LNCAP (cell line): ENCODE data around the gene PTCD1.

ENCODE experiments used
- TF ChIP-seq, protein P1 (sequence below): fragments of 450-650 bp; IDR thresholded peaks from 2 replicates; pipeline ENCODE4 v1.5.1; 2017; ENCODE audit warnings: mild to moderate bottlenecking

PTCD1 gene

GRCh38 chr7:99469381-99470065, 30.9 kb upstream of the PTCD1 start:
- TF ChIP-seq, protein P1, sequence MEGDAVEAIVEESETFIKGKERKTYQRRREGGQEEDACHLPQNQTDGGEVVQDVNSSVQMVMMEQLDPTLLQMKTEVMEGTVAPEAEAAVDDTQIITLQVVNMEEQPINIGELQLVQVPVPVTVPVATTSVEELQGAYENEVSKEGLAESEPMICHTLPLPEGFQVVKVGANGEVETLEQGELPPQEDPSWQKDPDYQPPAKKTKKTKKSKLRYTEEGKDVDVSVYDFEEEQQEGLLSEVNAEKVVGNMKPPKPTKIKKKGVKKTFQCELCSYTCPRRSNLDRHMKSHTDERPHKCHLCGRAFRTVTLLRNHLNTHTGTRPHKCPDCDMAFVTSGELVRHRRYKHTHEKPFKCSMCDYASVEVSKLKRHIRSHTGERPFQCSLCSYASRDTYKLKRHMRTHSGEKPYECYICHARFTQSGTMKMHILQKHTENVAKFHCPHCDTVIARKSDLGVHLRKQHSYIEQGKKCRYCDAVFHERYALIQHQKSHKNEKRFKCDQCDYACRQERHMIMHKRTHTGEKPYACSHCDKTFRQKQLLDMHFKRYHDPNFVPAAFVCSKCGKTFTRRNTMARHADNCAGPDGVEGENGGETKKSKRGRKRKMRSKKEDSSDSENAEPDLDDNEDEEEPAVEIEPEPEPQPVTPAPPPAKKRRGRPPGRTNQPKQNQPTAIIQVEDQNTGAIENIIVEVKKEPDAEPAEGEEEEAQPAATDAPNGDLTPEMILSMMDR = no peak

- TF ChIP-seq, protein P1 = no peak
Observed at GRCh38 chr7:99468336-99468918, 29.8 kb upstream of the PTCD1 start.

- TF ChIP-seq, protein P1 = no peak
Observed at GRCh38 chr7:99465421-99465768, 26.8 kb upstream of the PTCD1 start.

DNA sequence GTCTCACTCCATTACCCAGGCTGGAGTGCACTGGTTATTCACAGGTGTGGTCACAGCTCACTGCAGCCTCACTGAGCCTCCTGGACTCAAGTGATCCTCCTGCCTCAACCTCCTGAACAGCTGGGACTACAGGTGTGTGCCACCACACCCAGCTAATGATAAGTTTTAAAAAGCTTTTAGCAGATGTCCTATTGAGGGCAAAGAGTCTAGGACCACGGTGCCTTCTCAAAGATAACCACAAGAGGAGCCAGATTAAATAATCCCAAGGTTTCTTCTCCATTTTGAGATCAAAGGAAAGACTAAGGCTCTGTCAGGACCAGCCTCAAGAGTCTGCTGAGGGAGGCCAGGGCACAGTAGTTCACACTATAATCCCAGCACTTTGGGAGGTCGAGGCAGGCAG, 22.6 kb upstream of the PTCD1 start:
- TF ChIP-seq, protein P1 = no peak

DNA sequence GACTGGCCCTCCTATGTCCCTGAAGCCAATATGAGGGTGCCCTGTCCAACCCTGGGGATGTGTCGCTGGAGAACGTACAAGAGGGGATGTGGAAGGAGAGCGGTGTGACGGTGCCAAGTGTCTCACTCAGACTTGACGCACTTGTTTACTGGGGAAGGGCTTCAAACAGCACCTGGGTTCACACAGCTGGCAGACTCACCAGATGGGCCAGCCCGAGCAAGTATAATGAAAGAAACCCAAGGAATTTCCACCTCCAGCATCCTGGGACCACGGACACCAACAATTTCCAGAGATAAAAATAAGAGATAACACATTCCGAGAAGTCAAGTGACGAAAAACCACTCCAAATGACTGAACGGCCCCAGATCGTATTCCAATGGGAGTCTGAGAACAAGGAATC, 22.1 kb upstream of the PTCD1 start:
- TF ChIP-seq, protein P1 = no peak

- TF ChIP-seq, protein P1 = peak; percentile 21; the same call in 1 of the 2 replicates
Observed at GRCh38 chr7:99459087-99459486, 20.5 kb upstream of the PTCD1 start.

- TF ChIP-seq, protein P1 = no peak
Observed at GRCh38 chr7:99457650-99458493, 19.3 kb upstream of the PTCD1 start.
